Adrenal gland (tissue), 5 donors: ENCODE measurements around the gene SUPT6H.

Experiments used
- CTCF ChIP-seq, 6 experiments: fragments of 450-650 bp in 4 of 6; fragments of 200-600 bp in 2 of 6; sonication (generic) in 1 of 6; IDR thresholded peaks; 1 replicate in 5 of 6; 2 replicates in 1 of 6; pipeline versions ENCODE4 v1.5.1 to v1.8.0; 2016 to 2021; ENCODE audit warnings: antibody characterized with exemption in 6 of 6, mild to moderate bottlenecking in 2 of 6, moderate library complexity in 1 of 6
- POLR2A ChIP-seq, 2 donors: fragments of 450-650 bp; IDR thresholded peaks; one replicate each; pipeline ENCODE4 v1.6.1; 2017; ENCODE audit warnings: antibody characterized with exemption in 2 of 2, mild to moderate bottlenecking in 2 of 2, moderate library complexity in 1 of 2
- donor health status: DM: no; HTN: no; CAD: no.

GRCh38 chr17:28724500-28725165 is 62.6 kb downstream of the SUPT6H start:
- no peak for TF ChIP-seq CTCF (IDR thresholded peaks at IDR 0.05)
- TF ChIP-seq POLR2A (IDR thresholded peaks at IDR 0.05), result no peak
